DMS 273 treated with DMSO at 0.1 percent for 48 hours (cell line): ENCODE measurements around the gene RNF39.
A peak's percentile ranks its signal among the peaks of the same experiment; 100 is the strongest.

Experiments used
- DNase-seq: peaks from one replicate; lab custom pipeline; 2025; lab: John Stamatoyannopoulos, UW

Gene RNF39

GRCh38 chr6:30096829-30097228 lies 21.3 kb upstream of the RNF39 start:
- DNase-seq, result no peak

DNA sequence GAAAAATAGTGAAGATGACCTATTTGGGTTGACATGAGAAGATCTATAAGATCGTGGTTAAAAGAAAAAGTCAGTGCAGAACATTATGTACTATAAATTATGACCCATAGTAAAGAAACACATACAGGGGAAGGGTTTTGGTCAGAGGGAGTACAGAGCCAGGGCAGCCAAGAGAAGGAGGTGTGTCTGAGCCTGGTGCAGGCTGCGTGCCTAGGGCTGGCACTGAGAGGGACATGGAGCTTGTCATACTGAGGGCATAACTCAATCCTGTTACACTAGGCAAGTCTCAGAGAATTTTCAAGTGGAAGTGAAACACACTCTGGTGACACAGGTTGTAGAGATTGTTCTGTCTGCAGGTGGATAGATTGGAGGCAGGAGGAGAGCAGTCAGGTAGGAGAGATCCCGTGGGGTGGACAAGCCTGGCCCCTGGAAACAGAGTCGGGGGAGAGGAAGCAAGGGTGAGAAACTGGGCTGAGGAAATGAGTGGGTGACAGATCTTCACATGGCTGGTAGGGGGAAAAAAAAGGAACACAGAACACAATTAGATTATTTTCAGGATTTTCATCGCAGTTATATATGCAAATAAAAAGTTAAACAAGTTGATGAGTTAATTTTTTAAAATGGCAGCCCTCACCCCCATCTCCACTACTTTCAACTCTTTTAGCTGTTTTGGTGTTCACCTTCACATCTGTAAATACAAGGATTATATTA lies 18.5 kb upstream of the RNF39 start:
- DNase-seq, result no peak

- DNase-seq, result no peak
Measured at GRCh38 chr6:30092852-30093543, 17.4 kb upstream of the RNF39 start.

DNA sequence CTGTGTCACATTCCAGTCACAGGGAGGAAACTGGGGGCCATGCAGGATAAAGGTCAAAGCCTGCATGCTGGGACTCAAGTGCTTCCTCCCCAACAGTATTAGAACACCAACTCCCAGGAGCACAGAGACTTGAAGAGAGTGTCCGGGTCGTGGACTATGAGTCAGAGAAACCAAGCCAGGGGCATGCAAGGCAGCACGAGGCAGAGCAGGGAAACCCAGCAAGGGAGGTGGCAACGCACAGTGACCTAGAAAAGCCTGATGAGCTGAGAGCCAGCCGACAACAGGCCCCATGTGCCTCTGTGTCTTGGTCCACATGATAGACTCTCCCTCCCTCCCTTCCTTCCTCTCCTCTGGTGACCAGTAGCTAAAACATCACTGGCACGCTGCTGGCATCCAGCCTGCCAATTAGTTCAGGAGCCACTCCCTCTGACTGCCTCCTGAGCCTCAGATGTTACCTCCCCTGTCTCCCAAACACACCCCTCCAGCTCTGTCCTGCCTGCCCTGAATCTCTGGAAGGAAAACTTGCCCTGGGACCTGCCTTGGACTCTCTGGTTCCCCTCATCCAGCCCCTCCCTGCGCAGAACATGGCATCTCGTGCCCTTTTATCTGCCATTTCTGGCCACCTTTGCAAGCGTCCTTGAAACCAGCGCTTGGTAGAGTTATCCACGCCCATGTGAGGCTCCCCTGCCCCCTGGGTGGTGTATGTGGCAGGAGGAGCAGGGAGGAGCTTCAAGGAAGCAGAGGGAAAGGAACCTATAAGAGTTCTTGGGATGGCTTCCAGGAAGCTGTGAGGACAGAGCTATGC lies 16.2 kb upstream of the RNF39 start:
- no peak for DNase-seq

DNA sequence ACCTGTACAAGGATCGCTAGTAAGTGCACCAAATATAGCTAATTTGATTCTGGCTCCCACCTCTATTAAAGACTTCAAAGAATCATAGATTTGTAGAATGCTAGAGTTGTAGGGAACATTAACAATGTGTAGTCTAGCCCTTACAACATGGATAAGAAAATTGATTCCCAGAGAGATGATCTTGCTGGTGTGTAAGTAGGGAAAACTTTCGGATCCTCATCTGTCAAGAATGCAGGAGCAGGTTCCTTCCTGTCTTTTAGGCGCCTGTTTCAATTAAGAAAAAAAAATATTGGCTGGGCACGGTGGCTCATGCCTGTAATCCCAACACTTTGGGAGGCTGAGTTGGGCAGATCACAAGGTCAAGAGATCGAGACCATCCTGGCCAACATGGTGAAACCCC lies 12.3 kb upstream of the RNF39 start:
- DNase-seq, result no peak

DNA sequence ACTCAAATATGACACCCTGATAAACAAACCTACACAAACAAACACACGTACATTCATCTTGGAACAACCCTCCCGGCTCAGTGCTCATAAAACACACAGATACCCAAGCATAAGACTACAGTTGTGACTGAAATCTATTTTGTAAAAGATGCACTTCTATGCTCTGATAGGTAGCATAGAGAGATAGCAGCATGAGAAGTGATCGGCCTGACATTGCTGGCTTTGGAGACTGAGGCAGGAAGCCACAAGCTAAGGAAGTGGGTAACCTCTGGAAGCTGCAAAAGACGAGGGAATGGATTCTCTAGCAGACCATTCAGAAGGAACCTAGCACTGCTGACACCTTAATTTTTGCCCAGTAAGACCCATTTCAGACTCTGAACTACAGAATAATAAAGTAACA lies 1.6 kb upstream of the RNF39 start:
- DNase-seq, result no peak

DNA sequence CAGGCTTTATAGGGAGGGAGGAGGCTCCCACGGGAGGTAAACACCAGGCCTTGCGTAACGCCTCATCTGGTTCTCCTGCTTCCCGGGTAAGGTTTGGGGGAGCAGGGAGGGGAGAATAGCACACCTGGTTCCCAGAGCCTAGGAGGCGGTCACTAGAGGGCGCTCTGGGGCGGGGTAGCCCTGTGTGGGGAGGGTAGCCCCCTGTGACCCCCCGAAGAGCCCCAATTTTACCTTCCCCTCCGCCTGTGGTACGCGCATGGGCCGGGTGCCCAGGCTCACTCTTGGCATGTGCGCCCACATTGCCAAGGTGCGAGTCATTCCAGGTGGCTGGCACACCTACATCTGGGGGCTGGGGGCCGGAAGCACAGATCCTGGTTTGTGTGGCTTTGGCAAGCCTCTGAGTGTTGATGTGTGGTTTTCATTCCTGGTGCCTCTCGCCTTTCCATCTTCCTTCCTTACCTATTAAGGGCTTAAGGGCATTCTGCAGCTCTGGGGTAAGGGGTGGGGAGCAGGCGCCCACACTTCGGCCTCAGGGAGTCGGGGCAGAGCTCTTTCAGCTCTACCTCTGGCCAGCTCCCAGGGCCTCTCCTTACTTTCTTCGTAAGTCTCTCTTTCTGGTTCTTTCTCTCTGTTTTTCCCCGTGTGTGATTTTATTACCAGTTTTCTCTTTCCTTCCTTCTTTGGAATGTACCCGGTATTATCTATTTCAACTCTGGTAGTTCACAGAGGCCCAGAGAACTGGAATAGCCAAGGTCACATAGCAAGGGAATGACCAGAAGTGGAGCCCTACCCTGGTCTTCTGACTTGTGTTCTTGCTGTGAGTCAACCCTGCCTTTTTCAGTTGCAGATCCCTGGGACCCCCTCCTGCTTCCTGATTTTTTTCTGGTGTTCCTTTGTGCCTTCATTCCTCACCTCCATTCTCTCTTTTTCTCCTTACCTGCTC lies 492 bp upstream of the RNF39 start:
- DNase-seq, result no peak

- no peak for DNase-seq
Measured at GRCh38 chr6:30074331-30075093, 1.1 kb downstream of the RNF39 start.

DNA sequence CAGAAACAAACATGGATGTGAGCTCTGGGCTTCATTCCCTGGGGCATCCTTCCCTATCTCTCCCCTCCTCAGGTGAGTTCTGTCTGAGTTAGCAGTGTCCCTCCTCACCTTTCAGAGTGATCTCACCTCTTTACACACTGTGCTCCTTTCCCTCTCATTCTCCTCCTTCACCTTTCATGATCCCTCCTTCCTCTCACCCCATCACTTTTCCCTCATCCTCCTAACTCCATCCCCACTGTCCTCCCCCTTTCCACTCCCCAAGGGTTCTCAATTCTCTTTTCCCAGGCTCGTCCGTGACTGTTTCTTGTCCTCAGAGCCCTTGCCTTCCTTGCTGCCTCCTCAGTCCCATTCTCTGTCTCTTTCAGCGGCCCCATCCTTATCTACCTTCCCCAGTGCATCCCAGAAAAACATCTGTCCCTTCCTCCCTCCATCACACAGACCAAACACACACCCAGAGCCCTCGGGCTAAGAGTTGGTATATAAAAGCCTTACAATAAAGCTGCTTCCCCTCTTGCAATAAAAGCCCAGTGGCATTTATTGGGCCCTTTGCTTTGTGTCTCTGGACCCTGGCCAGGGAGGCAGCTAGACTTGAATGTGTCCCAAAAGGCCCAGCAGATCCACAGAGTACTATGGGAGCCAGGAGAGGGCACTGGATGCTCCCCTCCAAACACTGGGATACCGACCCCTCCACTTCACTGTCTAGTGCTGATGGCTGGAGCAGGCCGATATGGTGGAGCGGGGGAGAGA lies 1.9 kb downstream of the RNF39 start:
- no peak for DNase-seq

DNA sequence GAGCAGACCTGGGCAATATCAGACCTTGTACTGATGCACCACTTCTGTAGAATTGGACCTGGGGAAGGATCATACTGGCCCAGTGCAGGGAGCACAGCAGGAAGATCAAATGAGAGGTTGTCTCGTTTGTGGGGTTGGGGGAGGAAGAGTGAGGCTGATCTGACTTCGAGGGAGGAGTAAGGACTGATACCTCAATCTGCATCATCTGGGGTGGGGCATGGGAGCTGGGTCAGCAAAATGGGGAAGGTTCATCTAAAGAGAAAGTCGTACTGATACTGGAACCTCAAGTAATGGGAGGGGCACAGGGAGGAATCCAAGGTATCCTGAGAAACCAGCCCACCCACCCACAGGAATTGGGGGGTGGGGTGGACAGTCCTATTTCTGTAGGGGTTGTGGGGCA lies 3.7 kb downstream of the RNF39 start:
- DNase-seq, result no peak

- no peak for DNase-seq
Measured at GRCh38 chr6:30071081-30071818, 4.3 kb downstream of the RNF39 start.

GRCh38 chr6:30067460-30068139 lies 8.0 kb downstream of the RNF39 start:
- no peak for DNase-seq

DNA sequence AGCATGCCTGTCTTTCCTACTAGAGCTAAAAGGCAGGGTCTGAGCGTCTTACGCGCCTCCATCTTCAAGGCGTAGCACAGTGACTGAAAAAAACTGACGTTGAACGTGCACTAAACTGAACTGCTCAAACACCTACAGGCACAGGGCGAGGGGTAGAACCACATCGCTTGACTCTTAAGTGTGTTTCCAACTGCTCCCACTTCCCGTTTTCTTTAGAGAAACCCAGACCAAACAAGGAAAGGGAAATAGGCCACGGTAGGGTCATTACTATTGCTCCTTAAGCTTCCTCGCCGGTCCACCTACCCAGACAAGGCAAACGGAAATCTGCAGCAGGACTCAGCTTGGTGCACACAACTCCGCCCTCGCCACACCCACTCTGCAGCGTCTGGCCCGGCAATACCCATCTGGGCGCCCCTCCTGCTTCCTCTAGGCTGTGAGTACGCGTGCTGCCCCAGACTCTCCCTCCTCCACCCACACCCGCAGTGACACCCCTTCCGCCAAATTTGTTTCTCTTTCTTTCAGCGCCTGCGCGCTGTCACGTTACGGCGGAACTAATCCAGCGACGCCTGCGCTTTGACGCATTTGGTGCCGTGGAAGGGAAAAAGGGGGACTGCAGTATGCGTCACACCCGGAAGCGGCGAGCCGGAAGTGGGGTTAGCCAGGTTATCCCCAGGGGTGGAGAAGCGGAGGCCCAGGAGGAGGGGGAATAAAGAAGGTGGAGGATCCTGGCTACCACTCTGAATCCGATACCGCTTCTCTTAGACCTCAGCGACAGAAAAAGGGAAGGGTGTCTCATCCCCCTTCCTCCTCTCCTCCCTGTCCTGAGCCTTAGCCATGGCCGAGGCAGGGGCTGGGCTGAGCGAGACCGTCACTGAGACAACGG lies 8.8 kb downstream of the RNF39 start, which contains the start of gene PPP1R11:
Gene PPP1R11, plus strand, starts transcription at position 622 of the 883 bp plus-strand sequence. Its CDS starts 213 bp downstream, at position 835.
- peak; percentile 99 for DNase-seq

DNA sequence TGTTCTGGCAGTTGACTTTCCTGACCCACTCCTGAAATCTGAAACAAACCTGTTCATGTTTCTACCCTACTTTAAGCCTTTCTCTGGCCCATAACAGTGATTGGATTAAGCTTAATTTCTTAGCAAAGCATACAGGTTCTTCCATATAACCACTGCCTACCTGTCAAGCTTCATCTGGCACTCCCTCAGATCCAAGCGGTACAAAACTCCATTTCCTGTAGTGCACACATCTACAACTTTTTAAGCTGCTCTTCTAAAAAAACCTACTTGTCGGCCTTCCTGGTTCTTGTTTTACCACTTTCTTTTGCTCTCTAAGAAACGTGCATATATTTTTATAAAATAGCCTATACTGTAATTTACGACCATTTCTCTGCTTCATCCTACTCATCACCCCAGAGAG lies 9.5 kb downstream of the RNF39 start:
- DNase-seq, result no peak

- DNase-seq, result no peak
Measured at GRCh38 chr6:30063315-30063714, 12.3 kb downstream of the RNF39 start.

DNA sequence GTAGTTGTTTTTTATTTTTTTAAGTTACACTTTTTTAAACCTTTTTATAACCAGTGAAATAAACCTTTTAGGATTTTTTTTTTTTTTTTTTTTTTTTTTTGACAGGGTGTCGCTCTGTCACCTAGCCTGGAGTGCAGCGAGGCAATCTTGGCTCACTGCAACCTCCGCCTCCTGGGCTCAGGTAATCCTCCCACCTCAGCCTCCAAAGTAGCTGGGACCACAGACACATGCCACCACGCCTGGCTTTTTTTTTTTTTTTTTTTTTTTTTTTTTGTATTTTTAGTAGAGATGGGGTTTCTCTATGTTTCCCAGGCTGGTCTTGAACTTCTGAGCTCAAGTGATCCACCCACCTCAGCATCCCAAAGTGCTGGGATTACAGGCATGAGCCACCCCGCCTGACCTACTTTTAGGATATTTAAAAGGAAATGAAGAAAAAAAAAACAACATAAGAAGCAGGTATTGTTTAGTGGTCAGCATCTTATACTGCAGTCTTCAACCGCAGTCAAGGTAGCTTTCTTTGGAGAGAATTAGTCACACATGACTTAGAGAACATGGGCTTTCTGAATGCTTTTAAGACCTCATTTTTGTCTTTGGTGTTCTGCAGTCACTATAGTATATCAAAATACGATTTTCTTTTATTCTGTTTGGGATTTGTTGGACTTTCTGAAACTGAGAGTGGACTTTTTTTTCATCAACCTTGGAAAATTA lies 12.9 kb downstream of the RNF39 start:
- no peak for DNase-seq

GRCh38 chr6:30061858-30062458 lies 13.6 kb downstream of the RNF39 start:
- no peak for DNase-seq
